ENCODE results near the gene DUSP12.
"Not testable (repeated sequence)": the region's sequence is repeated elsewhere in the genome, so short reads cannot be mapped to it uniquely, and the experiment has no call there.

DUSP12 gene, protein sequence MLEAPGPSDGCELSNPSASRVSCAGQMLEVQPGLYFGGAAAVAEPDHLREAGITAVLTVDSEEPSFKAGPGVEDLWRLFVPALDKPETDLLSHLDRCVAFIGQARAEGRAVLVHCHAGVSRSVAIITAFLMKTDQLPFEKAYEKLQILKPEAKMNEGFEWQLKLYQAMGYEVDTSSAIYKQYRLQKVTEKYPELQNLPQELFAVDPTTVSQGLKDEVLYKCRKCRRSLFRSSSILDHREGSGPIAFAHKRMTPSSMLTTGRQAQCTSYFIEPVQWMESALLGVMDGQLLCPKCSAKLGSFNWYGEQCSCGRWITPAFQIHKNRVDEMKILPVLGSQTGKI

DNA sequence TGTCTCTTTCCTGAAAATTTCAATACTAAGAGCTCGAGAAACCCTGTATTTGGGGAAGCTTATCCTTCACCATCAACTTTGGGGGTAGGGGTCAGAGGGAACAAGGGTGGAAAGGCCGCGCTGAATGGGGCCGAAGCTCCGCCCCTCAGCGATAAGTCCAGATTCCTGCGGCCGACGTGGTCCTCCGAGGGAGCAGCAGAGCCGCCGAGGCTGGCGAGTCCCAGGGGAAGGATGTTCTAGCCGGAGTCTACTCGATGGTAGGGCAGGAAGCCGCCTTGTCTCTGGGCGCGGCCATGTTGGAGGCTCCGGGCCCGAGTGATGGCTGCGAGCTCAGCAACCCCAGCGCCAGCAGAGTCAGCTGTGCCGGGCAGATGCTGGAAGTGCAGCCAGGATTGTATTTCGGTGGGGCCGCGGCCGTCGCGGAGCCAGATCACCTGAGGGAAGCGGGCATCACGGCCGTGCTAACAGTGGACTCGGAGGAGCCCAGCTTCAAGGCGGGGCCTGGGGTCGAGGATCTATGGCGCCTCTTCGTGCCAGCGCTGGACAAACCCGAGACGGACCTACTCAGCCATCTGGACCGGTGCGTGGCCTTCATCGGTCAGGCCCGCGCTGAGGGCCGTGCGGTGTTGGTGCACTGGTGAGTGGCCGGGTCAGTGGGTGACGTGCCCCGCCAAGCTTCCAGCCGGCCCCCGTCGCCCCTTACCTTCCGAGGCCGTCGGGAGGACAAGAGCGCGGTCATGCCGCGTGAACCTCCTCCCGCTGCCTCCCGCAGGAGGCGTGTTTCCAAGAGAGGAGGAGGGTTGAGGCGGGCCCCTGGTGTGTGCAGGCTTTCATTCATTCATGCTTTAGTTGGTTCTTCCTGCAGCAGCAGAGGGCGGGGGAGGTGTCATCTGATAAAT is at the start of gene DUSP12:
DUSP12 (plus strand) TSS at position 278 of the 899 bp plus-strand sequence; CDS start at position 294, 16 bp downstream.
- ATAC-seq, result peak; percentile 97 to 98

DNA sequence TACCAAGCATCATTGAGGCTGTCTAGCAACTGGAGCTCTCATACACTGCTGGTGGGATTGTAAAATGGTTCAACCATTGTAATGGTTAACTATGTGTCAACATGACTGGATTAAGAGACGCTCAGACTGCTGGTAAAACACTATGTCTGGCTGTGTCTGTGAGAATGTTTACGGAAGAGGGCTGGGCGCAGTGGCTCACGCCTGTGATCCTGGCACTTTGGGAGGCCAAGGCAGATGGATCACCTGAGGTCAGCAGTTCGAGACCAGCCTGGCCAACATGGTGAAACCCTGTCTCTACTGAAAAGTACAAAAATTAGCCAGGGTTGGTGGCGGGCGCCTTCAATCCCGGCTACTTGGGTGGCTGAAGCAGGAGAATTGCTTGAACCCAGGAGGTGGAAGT is 47.3 kb upstream of the DUSP12 start:
- no peak for ATAC-seq

- no peak for ATAC-seq
These were observed 44.0 kb upstream of the DUSP12 start for GRCh38 chr1:161705537-161705936.

GRCh38 chr1:161706113-161706481 is 43.5 kb upstream of the DUSP12 start:
- ATAC-seq, result no peak

GRCh38 chr1:161706482-161707347 is 42.9 kb upstream of the DUSP12 start, which contains the start of gene FCRLA:
FCRLA (plus strand) TSS chr1:161707229; CDS start chr1:161707265, 36 bp downstream.
- peak; percentile 73 to 85 for ATAC-seq

GRCh38 chr1:161707503-161707902 is 42.1 kb upstream of the DUSP12 start:
- no peak for ATAC-seq

DNA sequence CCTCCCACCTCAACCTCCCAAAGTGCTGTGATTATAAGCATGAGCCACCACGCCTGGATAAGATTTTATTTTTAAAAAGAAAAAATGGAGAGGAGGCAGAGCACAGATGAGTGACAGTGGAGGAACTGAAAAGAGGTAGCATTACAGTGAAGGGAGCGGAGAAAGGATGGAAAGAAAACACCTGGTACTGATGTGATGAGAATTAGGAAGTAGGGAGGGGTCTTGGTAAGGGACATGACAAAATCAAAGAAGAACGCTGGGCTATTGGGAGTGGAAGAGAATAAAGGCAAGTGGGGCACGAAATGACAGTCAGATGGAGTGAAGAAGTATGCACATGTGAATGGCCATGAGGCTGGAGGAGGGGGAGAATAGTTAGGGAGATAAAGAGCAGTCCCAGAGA is 40.2 kb upstream of the DUSP12 start:
- ATAC-seq, result no peak

DNA sequence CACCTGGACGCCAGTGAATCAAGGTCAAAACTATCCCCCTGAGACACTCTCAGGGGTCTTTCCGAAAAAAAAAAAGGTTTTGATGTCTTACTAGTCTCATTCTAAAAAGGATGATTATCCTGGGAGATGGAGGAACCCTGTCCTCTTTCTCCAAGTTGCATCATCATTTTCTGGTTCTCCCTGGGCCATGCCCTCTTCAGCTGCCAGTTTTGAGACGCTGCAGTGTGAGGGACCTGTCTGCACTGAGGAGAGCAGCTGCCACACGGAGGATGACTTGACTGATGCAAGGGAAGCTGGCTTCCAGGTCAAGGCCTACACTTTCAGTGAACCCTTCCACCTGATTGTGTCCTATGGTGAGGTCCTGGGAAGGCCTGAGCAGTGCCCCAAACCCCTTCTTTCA is 39.0 kb upstream of the DUSP12 start:
- ATAC-seq, result no peak

GRCh38 chr1:161718559-161719324 is 30.8 kb upstream of the DUSP12 start:
- ATAC-seq, result no peak

GRCh38 chr1:161719325-161719611 is 30.3 kb upstream of the DUSP12 start:
- ATAC-seq, result peak in 1 of 2 donors; percentile 58

DNA sequence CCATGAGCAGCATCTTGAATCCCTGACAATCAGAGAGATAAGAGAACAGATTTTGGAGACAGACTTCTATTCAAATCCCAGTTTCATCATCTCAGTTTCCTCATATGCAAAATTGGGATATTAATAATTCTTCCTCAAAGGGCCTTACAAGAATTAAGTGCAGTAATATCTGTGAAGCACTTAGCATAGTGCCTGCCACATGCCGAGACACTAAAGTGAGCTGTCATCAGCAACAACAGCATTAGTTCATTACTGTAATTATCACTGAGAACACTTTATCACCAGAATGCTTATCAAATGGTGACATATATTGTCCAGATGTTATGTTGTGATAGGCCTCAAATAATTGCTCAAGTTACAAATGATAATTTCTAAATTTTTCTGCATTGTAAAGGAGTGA is 29.2 kb upstream of the DUSP12 start:
- no peak for ATAC-seq

DNA sequence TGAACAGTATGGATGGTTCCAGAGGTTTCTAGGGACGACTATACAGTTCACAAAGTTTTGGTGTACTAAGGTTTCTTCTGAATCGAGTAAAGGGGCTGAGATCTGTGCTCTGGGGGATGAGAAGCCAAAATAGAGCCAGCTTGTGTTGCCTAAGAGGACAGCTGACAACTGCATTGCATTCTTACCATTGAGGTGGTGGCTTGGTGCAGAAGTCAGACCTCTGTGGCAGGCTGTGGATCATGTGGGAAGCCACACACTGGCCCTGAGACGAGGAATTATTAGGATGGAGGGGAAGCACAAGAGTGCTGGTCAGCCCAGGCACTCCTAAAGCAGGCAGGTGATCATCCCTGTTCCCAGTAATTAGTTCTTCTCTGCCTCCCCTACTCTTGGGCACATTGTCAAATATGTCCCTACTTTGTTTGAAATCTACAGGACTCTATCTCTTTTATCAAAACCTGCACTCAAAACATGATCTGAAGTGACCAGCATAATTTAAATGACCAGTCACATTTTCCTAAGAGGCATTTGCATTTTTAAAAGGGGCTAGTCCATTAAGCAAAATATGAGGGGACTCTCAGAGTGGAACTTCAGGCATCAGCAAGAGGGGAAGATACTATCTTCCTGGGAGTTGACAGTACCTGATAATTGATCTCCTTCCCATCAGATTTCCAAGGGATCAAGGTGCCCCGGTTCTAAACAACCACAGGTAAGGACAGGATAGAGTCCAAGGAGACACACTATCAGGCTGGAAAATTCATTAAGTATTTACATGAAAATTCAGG is 28.4 kb upstream of the DUSP12 start, which contains the start of gene FCRLB:
FCRLB (plus strand) TSS at position 589 of the 782 bp plus-strand sequence. CDS start 1,129 bp downstream, outside the sequence.
- ATAC-seq, result no peak

GRCh38 chr1:161721738-161722343 is 27.7 kb upstream of the DUSP12 start:
- no peak for ATAC-seq

GRCh38 chr1:161722406-161722805 is 27.2 kb upstream of the DUSP12 start:
- no peak for ATAC-seq

- ATAC-seq, result no peak
These were observed 26.0 kb upstream of the DUSP12 start for GRCh38 chr1:161723459-161724141.

GRCh38 chr1:161725258-161725907 is 24.2 kb upstream of the DUSP12 start:
- ATAC-seq, result not testable (repeated sequence)

GRCh38 chr1:161725908-161726472 is 23.6 kb upstream of the DUSP12 start:
- peak; percentile 15 to 18 for ATAC-seq

DNA sequence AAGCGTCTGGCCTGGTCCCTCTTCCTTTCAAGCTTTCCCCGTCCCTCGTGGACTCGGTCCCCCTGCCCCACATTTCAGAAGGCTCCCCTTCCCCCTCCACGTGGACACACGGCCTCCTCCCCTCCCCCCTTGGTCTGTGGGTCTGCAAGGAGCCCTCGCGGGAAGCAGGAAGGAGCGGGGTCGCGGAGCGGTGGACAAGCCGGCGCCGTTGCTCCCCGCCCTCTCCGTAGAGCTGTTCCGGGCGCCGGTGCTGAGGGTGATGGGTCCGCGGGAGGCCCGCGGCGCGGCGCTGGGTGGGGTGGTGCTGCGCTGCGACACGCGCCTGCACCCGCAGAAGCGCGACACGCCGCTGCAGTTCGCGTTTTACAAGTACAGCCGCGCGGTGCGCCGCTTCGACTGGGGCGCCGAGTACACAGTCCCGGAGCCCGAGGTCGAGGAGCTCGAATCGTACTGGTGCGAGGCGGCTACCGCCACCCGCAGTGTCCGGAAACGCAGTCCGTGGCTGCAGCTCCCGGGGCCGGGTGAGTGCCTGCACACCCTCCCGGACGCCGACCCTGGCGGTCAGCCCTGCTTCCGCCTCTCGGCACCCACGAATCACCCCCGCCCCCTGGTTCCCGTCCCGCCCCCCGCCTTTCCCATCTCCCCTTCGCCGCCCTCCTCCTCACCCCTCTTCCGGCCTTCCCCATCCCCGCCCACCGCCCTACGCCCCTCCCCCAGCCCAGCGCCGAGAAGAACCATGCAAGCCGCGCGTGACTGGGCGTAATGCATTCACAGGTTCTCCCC is 22.9 kb upstream of the DUSP12 start:
- ATAC-seq, result peak; percentile 47 to 51
